EL (cell line): Measurements from ENCODE around the gene FARP1.
A peak's percentile ranks its signal among the peaks of the same experiment; 100 is the strongest.
"Not testable (repeated sequence)": the region's sequence is repeated elsewhere in the genome, so short reads cannot be mapped to it uniquely, and the experiment has no call there.

ENCODE experiments used
- DNase-seq: peaks from one replicate; pipeline ENCODE4 v3.0.0-alpha.2; 2016

Gene FARP1

DNA sequence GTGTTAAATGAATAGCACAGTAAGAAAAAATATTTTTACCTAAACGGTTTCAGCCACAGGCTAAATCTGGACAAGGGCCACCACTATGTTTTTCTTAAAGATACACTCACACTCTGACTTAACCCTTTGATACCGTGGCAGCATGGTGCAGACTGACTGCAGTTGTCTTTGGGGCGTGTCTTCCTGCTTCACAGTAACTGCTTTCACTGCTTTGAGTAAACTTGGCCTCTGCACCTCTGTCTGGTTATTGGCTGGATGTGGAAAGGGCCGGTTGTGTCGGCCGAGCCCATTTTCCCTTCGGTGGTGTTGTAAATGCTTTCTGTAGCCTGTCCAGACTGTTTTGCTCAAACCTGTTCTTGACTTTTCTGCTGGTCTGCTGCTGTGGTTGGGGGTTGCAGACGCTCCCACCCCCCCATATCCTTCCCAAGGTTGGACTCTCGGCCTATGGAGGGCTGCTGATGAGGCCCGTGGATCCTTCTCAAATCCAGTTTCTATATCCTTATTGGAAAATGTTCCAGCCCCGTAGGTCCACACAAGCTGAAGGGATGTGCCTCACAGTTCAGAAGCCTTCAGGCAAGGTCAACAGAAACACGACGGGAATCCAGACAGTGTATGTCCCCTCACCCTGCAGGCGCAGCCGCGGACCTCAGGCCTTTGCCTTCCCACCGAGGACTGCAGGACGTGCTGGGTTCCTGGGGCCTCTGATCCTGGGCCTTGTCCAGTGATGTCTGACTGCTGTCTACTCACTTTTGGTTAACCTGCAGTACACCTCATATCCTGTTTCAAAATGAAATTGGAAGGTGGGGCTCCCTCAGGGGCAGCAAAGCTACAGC, 124.4 kb downstream of the FARP1 start:
- no peak for DNase-seq

DNA sequence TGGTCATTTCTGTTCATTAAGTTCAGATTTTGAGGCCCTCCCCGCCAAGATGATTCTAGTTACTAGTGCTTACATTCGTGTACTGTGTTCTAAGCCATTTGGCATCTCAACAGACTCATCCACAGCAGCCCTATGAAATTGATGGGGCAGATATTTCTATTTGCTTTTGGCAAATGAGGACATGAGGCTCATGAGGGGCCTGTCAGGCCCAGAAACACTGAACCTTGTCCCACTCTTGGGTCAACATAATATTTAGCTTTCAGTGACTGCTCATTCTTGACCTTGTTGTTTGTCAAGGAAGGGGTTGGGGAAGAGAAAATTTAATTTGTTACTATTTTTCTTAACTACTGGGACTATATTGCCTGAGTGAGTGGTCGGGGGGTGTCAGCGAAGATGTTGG, 126.5 kb downstream of the FARP1 start:
- DNase-seq = no peak

DNA sequence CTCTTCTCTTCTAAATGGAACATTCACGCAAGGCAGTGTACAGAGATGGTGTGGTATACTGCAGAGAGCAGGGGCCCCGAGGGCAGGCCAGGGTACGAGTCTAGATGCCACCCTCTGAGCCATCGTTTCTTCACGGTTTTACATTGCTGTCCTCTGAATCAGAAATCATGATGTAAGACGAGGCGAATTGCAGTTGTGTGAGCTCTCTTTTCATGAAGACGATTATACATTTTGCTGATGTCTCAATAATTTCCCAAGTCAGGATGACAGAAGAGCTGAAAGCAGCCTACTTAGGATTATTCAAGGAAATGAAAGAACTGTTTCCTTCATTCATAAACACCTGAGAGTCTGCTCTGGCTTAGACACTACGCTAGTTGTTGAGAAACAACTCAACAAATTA, 127.9 kb downstream of the FARP1 start:
- DNase-seq = no peak

DNA sequence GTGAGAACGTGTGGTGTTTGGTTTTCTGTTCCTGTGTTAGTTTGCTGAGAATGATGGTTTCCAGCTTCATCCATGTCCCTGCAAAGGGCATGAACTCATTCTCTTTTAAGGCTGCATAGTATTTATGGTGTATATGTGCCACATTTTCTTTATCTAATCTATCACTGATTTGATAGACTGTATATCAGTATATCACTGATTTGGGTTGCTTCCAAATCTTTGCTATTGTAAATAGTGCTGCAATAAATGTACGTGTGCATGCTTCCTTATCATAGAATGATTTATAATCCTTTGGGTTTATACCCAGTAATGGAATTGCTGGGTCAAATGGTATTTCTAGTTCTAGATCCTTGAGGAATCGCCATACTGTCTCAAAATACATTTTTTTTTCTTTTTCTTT, 128.8 kb downstream of the FARP1 start:
- DNase-seq = not testable (repeated sequence)

DNA sequence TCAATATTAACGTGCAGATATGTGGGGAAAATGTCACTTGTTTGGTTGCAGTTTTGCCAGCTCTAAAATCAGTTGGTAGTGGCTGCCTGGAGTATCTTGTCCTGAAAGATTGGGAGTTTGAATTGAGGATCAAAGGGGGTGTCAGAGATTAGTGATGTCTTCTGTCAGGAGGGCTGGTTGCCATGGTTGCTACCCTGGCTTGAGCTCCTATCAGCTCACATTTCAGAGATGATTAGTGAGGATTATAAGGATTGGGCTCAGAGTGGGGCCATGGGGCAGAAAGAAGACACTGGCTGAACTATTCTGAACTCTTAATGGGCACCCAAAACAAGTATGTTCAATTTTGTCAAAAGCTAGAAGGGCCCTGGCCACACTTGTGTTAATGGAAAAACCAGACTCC, 129.7 kb downstream of the FARP1 start:
- DNase-seq = no peak

DNA sequence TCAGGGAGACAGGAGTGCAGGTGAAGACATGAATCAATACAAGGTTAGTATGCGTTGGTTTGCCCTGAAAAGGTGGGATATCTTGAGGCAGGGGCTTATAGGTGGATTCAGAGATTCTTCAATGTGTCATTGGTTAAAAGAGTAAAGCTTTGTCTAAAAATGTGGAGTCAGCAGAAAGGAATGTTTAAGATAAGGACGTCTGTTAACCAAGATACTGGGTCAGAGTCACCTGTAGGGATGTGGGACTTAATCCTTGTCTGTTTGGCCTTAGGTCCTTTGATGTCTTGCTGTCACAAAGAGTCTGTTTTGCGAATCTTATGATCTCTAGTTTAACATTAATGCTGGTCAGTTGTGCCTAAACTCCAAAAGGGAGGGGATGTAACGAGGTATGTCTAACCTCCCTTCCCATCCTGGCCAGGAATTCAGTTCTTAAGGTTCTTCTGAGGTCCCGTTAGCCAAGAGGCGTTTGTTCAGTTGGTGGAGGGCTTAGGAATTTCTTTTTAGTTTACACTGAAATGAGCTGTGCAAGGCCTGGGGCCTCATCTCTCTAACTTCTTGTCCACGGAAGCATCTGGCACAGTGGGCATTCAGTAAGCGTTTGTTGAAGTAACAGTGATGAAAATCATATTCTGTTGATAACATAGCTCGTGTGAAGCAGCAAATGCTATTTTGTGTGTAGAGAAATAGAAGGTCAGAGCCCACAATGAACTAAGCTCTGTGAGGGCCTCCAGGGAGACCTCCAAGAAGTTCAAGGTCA, 130.4 kb downstream of the FARP1 start:
- no peak for DNase-seq

DNA sequence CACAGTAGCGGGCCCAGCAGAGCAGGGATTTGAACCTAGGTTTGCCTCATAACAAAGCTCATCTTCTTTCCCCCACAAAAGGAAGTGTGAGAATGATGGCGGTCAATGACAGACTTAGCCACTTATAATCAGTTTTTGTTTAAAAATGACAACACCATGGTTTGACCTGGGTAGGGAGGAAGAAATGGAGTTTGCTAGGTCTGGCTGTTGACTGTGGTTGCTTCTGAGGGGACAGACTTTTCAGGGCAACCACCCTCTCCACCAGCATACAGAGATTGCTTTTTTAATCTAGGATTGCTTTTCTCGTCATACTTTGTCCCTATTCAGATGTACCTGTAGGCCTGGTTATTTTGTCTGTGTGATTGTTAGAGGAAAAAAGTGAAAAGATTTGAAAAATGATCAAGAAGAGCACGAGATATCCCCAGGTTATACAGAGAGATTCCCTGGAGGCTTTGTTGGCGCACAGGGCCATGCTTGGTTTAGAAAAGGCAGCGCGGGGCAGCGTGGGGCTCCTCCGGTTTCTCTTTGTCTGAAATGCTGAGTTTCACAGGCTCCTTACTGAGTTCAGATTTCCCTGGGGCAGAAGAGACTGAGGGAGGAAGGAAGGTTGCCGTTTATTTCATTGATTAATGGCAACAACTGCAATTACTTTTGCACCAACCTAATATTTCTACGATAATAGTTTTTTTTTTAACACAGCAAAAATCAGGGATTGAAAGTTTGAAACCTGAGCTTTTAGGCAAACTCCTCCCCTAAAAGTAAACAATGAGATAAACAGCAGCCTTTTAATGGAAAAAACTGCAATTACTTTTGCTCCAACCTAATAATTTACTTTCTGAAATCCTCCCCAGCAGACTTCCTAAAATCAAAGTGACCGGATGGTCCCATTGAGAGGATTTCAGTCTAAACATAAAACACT, 131.2 kb downstream of the FARP1 start:
- no peak for DNase-seq

DNA sequence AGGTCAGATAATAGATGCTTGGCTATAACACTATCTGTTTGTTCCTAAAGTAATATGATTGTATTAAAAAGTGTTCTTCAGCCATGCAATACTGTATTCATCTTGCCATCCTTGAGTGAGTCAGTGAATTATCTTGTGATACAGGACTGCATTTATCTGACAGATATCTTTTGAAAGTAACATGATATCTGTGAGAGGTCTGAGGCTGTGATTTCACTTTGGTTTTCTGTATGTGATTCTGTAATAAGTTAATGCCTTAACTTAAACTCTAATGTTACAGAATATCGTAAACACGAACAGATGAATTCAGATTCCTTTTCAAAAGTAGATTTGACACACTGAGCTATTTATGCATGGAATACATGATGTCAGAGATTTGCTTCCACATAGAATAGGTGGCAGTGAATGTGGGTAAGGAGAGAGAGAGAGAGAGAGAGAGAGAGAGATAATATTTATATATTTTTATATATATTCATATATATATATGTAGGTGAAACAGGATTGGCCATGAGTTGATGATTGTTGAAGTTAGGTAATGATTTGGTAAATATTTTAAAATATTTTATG, 132.1 kb downstream of the FARP1 start:
- peak; percentile 19 for DNase-seq

DNA sequence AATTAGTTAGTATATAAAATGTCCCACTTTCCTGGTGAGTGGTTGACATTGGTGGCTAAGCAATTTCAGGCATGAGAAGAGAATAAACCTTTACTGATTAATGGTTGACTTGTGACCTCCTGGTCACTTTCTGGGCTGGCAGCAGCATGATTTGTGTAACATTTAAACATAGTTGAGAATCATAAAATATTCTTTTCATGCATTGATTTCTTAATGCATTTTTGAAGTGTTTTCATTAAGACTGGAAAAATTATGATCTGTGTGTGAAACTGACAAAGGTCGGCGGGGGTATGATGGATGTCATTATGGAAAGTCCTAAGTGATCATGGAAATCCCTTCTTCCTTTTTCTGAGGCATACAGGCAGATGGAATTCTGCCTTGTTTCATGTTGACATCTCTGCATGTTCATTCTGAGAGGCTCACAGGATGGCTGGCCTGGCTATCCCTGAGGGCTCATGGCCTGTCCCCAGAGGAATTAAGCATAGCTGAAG, 132.8 kb downstream of the FARP1 start:
- DNase-seq = peak; percentile 43

DNA sequence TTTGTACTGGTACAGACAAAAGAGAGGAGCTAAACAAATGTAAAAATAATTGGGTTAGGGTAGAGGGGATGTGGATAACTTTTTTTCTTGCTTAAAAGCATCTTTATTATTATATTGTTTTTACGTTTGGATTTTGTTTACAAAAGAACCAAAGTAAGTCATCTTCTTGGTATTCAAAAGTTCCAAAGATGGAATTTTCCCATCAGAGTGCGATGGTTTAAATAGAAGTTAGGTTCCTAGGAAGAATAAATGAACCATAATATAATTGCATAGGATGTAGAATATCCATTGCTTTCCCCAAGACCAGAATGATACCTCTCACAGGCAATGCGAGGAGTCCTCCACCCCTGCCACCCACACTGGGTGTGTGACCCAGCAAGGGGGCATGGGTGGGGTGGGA, 133.6 kb downstream of the FARP1 start:
- DNase-seq = no peak

DNA sequence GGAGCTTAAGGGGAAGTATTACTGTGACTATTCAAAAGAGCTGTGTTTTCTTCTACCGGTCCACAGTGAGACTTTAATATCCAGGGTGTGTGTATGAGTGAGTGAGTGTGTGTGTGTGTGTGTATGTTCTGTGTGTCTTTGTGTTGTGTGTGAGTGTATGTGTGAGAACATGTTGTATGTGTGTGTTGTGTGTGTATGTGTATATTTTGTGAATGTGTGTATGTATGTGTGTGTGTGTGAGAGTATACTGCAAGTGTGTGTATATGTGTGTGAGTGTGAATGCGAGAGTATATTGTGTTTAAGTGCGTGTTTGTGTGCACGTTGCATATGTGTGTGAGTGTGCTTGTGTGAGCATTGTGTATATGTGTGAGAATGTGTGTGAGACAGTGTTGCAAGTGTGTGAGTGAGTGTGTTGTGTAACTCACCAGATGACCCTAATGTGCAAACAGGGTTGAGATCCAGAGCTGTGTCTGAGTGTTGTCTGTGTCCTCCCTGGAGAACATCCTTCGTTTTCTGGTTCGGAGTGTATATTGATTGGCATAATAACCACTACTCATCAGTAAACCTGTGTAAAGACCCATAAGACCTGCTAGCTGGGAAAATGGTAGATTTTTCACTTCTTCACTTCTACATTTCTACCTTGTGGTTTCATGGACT, 135.3 kb downstream of the FARP1 start:
- DNase-seq = no peak

DNA sequence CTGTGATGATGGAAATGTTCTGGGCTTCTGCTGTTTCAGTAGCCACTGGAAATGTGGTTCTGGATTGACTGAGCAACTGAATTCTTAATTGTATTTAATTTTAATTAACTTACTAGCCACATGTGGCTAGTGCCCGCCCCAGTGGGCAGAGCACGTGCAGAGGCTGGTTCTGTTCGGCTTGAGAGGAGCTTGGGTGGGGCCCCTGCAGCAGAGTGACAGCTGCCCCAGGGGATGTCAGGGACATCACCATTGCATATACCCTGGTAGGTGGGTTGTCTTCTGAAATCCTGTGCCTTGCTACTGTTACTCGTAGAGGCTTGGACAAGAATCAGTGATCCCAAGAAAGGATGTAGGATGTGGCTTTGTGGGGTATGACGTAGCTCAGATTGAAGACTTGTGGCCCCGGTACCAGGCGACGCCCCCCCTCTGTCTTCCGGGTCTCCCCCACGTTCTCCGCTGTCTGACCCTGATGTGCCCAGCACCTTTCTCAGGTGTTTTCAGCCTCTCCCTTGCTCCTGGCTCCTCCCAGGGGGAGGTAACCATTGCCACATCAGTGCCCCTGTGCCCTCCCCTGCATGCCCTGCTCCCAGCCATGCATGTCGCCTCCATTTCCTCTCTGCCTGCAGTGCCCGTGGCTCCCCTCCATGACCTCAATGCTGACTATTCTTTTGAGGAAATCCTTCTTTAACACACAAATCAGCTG, 136.7 kb downstream of the FARP1 start:
- no peak for DNase-seq

DNA sequence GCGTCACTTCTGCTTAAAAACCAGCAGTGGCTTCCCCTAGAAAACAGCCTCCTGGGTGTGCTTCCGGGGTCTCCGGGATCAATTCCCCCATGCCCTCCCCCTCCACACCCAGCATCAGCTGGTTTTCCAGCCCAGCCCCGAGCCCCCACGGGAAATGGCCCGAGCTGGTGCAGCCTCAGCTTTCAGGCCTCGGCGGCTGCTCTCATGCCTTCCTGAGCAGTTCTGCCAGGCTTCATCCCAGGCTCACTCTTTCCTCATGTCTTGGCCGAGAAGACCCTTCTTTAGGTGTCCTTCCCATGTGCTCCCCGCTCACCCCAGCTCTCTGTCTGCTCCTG, 137.2 kb downstream of the FARP1 start:
- no peak for DNase-seq

DNA sequence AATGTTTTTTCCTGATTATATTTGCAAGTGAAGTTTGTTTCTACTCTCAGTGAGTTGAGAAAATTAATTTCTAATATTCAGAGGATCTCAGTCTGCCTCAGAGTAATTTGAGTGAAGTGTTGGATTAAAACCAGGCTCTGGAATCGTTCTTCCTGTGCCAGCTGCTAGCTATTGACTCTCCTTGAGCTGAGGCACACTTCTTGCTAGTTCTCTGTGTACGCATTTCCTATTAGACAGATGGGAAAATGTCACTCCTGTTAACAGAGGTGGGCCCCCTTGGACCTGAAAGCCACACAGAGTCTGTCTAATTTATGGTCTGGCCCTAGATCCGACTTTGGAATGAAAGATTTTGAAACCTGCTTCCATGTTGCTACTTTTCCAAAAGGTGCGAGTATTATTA, 141.8 kb downstream of the FARP1 start:
- no peak for DNase-seq

DNA sequence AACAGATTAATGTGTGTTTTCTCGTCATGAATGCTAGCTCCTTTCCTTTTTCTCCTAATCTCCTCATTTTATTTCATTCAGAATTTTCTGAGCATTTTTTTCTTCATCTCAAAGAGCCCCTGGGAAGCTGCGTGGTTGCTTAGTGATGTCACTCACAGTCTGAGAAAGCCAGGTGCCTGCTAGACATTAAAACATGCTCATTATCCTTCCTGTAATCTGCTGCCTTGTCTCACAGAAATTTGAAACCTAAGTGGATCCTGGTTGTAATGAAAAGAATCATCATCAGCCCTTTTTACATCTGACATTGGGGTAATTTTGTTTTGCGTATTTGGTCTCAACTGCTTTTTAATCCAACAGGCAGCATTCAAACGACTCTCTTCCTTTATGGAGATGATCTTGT, 142.4 kb downstream of the FARP1 start:
- no peak for DNase-seq

DNA sequence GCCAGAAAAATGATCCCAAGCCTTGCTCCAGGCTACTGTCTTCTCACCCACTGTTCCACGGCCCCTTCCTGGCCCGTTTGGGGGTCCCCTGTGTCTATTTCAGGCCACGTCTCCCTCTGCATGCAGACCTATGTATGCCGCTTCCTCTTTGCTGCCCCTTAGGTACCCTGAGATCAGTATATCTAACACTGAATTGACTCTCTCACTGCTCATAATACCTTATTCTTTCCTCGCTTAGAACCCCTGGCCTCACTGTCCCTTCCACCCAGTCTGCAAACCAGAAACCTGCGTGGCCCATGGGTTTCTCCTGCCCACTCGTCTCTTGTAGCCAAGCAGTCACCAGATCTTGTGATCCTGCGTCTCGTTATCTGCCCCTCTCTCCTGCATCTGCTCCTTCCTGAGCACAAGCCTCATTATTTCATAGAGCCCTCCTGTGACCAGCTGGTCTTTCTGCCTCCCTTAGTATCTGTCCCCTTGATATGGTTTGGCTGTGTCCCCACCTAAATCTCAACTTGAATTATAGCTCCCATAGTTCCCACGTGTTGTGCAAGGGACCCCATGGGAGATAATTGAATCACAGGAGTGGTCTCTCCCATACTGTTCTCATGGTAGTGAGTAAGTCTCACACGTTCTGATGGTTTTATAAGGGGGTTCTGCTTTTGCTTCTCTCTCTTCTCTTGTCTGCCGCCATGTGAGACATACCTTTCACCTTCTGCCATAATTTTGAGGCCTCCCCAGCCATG, 143.1 kb downstream of the FARP1 start:
- DNase-seq = no peak

DNA sequence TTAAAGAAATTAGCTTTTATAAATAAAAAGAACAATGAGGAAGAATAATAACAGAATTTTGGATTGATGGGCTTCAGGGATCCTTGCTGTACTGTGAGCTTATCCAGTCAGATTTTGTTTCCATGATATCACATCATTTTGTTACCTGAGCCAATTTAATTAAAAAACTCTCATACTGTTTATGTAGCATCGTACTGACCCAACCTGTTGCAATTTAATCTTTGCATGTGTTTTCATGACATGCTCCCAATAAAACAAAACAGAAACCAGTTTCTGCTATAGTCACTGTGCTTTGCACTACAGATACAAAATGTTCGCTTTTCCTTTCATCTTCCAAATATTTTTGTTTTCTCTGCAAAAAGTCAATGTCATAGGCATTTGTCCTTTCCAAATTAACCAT, 143.9 kb downstream of the FARP1 start:
- DNase-seq = no peak

DNA sequence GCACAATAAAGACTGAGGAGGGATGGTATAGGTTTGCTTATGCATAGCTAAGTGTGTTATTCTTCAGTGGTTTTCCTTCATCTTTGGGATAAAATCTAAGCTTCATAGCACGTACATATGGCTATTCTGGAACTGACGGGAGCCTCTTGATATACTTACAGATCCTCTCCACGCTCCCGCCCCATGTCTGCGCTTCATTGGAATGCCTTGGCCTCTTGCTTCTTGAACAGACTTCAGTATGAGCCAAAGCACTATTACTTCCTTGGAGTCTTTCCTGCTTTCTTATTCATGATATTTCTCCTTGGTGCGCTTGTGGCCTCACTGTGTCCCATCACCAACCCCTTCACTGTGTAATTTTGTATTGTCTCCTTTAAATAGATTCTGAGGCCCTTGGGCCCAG, 145.3 kb downstream of the FARP1 start:
- no peak for DNase-seq

DNA sequence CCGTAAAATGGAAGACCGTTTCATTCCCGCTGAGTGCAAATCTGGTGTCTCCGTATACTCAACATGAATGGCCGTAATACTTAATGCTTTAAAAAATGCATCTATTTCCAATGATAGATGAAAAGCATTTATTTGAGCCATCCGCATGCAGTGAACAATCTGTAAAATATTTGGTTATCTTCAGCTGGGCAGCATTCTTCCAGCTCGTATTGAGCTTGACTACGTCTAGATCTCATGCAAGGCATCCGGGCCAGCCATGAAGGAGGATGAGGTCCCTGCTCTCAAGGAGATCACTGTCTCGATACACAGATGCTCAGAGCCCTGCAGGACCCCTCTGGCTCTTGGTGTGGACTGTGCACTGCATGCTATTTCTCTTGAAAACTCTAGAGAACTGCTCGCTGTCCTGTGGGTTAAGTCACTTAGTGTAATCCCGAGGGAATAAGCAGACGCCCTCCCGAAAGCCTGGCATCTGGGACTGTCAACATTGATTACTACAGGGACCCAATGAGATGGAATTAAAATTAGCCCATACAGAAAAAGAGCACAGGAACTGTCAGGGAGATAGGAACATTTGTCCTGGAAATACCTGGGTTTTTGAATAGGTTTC, 146.5 kb downstream of the FARP1 start:
- no peak for DNase-seq

DNA sequence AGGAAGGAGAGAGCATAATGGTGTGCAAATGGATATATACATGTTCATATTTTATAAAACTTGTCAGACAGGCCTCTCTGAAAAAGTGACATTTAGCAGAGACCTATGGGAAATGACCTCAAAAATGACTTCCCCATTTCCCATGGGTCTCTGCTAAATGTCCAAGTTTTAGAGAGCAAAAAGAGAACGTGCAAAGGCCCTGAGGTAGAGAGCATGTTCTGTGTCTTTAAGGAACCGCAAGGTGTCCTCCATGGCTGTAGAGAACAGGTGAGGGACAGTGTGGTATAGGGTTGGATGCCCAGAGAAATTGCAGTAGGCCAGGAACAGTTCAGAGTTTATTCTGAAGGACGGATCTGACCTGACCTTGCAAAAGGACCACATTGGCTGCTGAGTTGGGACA, 147.4 kb downstream of the FARP1 start:
- no peak for DNase-seq

DNA sequence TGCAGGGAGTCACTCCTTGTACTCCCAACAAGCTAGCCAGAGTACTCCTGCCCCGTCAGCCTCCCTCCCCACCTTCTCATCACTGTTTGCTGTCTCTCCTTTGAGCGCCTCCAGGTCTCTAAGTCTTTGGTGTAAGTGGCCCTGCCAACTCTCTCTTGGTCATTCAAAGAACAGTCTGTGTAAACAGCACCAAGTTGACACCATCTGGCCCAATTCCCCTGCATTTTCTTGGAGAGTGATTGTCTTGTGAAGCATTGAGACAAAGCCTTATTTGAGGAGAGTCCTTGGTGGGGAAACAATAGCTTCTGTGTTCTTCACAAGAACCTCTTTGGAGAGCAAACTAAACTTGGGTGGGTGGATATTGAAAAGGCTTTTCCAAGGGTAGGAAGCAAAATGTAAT, 148.8 kb downstream of the FARP1 start:
- no peak for DNase-seq
